ENCODE measurements around the gene TOR3A.
"Not testable (repeated sequence)": the region's sequence is repeated elsewhere in the genome, so short reads cannot be mapped to it uniquely, and the experiment has no call there.

The TOR3A gene, protein sequence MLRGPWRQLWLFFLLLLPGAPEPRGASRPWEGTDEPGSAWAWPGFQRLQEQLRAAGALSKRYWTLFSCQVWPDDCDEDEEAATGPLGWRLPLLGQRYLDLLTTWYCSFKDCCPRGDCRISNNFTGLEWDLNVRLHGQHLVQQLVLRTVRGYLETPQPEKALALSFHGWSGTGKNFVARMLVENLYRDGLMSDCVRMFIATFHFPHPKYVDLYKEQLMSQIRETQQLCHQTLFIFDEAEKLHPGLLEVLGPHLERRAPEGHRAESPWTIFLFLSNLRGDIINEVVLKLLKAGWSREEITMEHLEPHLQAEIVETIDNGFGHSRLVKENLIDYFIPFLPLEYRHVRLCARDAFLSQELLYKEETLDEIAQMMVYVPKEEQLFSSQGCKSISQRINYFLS

DNA sequence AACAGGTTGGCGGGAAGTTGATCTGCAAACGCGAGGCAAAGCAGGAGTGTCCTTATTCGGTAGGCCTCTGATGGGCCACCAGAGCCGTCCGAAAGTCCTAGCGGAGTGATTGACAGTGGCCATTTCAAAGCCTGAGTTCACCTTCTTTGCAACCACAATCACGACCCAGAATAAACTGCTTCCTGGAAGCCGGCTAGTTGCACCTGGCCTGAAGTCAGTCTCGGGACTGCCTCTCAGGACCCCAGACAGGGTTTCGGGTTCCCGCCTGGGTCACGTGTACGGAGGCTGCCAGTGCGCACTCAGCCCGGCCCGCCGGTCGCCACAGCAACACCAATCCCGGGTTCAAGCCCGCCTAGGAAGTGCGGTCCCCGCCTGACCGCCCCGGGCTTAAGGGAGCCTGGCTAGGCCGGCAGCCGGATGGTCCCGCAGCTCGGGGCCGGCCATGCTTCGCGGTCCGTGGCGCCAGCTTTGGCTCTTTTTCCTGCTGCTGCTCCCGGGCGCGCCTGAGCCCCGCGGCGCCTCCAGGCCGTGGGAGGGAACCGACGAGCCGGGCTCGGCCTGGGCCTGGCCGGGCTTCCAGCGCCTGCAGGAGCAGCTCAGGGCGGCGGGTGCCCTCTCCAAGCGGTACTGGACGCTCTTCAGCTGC, at the start of gene TOR3A:
TSS of gene TOR3A (plus strand) at position 384 of the 646 bp plus-strand sequence. CDS start at position 443, 59 bp downstream.
- DNase-seq: peak; percentile 63 to 70

DNA sequence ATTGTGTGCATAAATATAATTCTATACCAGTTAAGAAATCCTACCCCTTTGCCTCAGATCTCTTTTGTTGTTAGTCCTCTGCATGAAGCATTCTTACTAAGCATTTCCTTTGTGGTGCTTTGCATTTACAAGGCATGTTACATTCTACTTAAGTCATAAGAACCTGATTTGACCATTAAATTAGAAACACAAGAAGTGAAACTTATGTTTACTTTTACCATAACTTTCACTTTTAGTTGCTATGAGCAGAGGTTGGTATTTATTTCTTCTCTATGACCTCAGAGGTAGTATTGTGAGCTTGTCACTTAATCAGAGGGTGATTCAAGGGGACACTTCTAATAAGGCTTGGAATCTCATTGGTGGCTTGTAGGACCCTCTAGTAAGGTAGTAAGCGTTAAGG, 47.1 kb upstream of the TOR3A start:
- no peak for DNase-seq

DNA sequence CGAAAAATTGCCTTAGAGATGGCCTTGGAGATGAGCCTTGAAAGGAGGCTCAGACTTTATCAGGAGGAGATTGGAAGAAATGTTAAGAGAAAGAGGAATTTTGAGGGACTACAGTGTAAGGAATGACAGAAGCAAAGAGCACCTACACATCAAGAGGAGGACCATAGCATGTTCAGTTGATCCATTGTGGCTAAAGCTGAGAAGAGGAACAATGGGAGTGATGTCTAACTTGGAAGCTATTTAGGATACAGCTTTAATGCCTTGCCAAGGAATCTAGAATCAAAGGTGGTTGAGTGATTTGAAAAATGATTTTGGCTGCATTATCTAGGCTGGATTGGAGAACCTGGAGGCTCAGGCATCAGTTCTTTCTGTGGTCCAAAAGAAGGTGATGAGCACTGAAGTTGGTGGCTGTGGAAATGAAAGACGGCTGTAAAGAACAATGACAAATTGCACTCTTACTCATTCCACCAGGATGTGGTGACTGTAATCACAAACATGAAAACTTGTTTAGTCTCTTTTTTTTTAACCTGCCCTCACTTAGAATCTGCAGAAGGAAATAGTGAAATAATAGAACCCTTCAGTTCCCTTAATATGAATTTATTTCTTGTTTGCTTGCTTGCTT, 44.9 kb upstream of the TOR3A start:
- DNase-seq: peak in 1 of 2 donors; percentile 11

DNA sequence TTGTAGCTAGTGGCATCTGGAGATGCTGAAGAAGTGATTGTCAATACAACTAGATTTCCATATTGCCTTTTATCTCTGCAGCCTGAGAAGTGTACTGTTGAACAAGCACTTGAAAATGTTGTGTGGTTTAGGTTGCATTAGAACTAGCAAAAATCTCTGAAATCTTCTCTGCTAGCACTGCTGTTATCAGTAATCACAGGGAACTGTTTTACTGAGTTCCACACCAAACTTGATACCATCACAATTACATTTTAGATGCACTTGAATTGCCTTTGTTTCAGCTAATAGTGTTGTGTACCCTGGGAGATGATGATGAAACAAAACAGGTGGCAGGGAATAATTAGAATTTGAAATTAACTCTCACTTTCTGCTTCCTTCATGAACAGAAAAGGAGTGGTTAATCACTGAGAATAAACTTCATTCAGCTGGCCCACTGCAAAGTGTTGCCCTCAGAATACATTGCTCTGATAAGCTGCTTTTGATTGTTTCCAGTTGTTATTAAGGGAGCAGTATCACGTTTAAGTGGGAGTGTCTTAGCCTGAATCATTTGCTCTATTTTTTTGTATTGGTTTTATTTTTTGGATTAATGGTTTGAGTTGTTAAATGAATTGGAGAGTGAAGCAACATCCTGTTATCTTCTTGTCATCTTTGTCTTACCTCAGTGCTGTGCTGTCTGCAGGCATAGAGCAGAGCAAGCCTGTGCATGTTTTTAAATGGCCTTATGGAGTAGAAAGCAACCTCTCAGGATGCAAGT, 43.2 kb upstream of the TOR3A start:
- no peak for DNase-seq

DNA sequence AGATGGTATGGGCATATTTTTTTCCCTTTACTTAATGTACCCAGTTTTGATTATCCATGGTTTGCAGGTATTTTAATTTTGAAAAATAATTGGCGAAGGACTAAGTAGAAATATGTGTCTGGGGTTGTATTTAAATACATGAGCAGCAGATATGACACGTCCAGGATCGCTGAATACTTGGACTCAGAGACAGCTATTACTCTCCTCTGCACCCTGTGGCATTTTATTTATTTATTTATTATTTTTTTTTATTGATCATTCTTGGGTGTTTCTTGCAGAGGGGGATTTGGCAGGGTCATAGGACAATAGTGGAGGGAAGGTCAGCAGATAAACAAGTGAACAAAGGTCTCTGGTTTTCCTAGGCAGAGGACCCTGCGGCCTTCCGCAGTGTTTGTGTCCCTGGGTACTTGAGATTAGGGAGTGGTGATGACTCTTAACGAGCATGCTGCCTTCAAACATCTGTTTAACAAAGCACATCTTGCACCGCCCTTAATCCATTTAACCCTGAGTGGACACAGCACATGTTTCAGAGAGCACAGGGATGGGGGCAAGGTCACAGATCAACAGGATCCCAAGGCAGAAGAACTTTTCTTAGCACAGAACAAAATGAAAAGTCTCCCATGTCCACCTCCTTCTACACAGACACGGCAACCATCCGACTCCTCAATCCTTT, 42.2 kb upstream of the TOR3A start:
- DNase-seq: not testable (repeated sequence)

DNA sequence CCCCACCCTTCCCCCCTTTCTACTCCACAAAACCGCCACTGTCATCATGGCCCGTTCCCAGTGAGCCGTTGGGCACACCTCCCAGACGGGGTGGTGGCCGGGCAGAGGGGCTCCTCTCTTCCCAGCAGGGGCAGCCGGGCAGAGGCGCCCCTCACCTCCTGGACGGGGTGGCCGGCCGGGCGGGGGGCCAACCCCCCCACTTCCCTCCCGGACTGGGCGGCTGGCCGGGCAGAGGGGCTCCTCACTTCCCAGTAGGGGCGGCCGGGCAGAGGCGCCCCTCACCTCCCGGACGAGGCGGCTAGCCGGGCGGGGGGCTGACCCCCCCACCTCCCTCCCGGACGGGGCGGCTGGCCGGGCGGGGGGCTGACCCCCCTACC, 41.7 kb upstream of the TOR3A start:
- not testable (repeated sequence) for DNase-seq

DNA sequence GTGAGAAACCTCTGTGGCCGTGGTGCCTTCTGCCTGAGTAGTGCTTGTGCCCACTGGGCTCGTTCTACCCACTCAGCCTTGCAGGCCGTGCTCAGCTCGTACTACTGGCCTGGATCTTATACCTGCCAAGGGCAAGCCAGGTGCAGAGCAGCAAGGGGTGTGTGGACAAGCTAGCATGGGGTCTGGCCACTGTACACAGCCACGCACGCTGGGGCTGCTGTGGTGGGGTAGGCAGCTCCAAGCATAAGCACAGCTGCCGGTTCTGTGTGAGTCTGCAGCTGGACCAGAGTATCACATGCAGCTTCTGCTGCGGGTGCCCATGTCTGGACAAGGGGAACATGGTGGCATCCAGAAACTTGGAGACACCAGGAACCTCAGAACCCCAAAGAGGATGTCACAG, 39.8 kb upstream of the TOR3A start:
- DNase-seq: no peak

DNA sequence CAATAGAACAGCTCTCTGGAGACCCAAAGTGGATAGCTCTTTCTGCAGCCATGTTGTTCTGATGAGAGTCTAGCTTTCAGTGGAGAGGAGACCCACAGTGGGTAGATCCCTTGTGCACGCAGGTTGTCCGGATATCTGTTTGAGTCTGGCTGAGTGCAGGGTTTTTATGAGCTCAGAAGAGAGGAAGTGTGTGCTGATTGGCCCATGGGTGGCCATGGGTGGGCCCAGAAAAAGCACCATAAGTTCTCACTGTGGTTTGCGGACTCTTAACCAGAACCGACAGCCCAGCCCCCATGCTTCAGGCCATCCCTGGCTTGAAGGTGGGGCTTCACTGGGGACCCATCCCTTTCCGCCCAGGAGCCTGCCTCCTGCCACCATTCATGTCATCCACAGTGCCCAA, 39.2 kb upstream of the TOR3A start:
- DNase-seq: no peak

DNA sequence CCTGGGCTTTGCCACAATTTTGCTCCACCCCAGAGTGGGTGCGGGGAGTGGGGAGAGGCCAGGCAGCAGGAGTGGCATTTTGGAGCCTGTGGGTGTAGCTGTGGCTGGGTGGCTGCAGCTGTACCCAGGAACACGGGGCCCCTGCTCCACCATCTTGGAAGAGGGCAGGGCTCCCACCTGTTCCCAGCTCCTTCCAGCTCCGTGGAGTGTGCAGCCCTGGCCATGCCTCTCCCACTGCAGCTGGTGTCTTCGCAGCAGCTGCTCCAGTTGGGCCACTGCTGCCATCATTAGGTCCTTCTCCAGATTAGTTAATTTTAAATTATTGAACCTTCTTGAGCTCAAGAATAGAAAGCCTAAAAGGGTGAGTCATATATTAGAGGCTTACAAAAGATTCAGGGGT, 38.6 kb upstream of the TOR3A start:
- DNase-seq: no peak

DNA sequence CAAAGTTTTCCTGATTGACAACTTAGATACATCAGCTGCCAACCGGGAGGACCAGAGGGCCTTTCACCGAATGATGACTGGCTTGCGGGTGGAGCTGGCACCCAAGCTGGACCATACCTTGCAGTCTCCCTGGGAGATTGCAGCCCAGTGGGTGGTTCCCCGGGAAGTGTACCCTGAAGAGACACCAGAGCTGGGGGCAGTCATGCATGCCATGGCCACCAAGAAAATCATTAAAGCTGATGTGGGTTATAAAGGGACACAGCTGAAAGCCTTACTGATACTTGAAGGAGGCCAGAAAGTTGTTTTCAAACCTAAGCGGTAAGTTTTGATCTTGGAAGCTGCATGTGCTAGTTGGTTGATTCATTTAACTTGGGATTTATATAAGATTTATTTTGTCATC, 38.0 kb upstream of the TOR3A start:
- no peak for DNase-seq

DNA sequence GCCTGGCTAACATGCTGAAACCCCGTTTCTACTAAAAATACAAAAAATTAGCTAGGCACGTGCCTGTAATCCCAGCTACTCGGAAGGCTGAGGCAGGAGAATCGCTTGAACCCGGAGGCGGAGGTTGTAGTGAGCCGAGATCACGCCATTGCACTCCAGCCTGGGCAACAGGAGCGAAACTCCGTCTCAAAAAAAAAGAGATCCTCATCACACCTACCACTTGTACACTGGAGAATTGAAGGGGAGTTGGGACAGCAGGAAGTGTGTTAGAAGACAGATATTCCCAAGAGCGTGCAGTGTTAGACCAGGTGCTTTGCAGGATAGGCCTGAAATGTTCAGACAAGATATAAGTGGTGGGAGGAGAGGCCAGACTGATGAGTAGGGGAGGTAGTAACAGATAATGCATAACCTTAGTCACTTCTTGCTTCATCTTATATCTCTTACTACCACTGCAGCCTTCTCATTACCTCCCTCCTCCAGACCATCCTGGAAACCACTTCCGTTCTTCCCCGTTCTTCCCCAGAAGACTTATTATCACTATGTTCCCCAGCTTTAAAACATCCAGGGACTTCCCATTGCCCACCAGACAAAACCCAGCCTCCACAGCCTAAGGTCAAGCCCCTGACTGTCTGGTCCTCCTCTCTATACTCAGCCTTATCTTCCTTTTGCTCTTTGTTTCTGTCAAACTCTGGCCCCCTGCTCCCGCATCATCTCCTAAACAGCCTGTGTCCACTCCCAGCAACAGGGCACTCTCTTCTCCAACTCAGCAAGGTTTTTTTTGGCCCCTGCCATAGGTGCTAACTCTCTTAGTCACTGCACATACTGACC, 34.8 kb upstream of the TOR3A start:
- no peak for DNase-seq

DNA sequence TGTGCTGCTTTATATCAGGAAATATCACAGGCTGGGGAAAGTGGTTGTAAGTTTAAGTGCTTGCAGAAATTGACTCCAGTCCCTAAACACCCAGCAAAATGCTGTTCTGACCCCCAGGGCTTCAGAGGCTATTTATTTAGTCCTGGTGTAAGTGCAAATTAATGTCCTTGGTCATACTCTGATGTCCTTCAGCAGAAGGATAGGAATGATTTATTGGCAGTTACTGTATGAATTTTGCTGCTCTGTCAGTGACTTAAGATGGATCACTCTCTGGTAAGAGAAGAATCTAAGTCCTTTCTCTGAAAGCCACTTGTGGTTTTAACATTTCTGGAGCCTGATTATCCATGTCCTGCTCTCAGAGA, 34.3 kb upstream of the TOR3A start:
- no peak for DNase-seq

DNA sequence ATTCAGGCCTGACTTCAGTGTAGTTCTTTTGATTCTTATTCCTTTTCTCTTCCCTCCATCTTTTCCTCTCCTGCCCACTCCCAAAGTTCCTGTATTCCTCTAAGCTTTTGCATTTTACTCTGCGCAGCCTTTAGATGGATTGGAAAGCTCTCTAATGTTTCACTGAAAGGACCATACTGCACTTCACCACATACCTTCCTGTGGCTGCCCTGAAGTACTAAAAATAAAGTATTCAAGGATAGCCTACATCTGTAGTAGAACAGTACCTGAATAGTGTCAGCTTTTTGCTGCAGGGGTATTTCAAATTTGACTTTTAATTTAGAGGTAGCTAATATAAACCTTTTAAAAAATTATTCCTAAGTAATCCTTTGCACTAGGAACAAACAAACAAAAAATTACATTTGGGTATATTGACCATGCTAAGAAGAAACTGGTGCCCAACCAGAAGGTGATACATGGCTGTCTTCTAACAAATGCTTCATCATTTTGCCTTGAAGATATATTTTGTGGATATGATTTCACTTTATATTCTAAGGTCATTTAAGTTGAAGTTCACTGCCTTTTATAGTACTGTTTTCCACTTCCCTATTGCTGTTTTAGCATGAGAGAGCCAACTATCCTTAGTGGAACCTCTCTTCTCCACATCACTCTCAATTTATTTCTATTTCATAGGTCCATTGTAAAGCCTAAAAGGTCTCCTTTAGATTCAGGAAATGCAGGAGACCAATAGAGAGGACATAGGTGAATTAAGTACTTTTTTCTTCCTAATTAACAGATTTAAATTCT, 33.3 kb upstream of the TOR3A start:
- DNase-seq: no peak

DNA sequence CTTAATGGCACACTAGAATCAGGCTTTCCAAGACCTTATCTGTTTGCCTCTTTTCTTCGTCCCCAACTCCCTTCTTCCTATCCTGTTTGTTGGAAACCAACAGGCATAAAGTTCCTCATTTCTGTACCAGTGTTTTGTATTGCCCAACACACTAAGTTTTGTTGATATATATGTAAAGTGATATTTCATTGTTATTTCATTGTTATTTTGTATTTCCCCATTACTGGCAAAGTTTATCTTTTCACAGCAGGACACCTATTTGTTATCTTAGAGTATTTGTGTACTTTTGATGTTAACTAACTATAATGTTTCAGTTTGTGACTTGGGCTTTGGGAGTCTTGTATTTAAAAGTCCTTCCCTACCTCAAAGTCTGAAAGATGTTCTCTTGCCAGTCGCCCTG, 29.1 kb upstream of the TOR3A start:
- DNase-seq: no peak

DNA sequence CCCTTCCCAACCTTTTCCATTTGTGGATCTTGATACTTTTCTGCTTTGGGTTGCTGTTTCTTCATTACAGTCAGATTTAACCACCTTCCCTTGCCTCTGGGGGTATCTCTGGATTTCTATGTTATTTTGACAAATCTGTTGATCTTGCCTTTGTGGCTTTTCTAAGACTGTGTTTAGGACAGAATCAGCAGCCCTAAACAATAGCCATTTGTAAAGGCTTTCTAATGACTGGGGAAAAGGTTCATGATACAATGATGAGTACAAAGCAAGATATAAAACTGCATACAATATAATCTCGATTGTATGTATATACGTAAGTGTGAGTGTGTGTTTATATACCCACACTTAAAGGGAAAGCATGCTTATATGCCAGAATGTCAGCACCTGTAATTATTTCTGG, 28.4 kb upstream of the TOR3A start:
- DNase-seq: no peak

DNA sequence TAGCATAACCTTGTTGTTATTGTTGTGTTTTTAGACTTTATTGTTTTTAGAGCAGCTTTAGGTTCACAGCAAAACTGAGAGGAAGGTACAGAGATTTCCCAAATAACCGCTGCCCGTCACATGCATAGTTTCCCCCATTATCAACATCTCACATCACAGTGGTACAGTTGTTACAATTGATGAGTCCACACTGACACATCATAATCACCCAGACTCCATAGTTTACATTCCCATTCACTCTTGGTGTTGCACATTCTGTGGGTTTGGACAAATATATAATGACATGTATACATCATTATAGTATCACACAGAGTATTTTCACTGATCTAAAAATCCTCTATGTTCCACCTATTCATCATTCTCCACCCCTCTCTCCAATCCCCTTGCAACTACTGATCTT, 25.9 kb upstream of the TOR3A start:
- DNase-seq: no peak

DNA sequence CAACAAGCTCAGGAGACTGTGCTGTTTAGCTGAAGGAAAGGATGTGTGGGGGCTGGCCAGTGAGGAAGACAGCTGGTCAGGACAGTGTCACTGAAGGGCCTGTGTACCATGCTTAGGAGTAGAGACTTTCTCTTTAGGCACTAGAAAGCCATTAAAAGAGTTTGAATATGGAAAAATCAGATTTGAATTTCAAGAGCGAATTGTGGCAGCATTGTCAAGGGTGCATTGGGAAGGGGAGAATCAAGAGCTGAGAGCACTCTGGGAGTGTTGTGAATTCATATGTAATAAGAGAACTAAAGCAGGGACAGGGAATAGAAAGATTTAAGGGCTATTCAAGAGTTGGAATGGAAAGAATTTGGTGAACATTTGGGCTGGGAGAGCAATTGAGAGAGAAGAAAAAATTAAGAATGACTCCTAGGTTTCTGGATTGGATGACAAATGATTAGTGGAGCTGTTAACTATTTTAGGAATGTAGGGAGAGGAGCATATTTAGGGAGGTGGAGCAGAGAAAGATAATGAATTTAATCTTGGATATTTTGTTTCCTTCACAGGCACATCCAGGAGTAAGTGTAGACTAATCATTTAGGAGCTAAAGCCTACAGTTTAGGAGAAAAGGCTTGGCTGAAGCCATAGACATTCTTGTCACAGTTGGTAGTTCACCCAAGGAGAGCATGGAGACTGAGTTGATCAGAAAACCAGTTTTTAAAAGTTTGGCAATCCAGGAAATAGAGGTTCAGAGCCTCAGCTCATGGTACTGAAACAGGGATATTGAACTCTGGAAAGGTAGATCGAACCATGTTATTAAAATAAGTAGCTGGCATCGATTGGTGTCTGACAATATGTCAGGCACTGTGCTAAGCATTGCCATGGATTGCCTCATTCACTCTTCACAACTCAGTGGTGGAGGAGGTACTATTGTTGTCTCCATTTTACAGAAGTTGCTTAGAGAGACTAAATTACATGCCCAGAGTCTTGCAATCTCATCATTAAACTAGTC, 23.1 kb upstream of the TOR3A start:
- no peak for DNase-seq

DNA sequence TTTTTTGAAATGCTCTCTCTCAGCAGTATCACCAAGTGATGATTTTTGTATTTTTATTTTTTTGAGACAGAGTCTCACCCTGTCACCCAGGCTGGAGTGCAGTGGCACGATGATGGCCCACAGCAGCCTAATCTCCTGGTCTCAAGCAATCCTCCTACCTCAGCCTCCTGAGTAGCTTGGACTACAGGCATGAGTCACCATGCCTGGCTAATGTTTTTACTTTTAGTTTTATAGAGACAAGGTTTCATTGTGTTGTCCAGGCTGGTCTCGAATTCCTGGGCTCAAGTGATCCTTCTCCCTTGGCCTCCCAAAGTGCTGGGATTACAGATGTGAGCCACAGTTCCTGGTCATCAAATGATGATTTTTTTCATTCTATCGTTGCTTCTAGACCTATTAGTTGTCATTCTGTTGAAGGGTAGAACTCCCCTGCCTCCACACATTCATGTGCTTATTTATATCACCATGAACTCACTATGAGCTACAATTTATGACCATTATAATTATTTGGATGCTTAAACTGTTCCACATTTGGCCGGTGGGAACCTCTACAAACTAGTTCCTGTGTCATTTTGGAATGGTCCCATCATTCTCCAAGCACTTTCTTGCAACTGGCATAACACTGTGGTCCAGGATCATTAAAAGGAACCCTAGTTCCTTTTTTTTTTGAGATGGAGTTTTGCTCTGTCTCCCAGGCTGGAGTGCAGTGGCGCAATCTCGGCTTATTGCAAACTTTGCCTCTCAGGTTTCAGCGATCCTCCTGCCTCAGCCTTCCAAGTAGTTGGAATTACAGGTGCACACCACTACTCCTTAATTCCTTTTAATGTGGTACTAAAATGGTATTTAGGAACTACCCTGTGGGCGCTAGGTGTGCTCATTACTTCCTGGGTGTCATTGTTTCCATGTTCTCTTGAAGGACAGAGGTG, 20.2 kb upstream of the TOR3A start:
- no peak for DNase-seq

DNA sequence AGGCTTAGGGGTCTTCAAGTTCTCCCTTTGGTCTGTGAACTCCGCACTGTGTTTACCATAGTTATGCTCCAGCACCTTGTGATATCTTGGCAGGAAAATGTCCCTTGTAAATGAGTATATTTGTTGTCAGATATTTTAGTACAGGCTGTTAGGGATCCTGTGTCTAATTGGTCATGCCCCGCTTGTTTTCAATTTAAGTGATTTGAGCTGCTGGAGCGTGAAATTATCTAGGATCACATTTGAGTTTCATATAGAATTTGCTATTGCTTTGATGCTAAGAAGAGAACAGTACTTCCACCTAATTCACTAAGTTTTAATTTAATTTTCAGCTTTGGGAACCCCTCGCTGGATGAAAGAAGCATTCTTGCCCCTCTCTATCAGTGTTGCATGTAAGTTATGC, 15.4 kb upstream of the TOR3A start:
- no peak for DNase-seq
